Glomerular endothelial cell (primary cell): ENCODE measurements around the gene LARP1. TPM values are rescaled to one million over a fixed set of nuclear protein-coding genes. Genes with fewer than 3 reads are reported as not detected.
"Not testable (repeated sequence)": the region's sequence is repeated elsewhere in the genome, so short reads cannot be mapped to it uniquely, and the experiment has no call there.

Experiments
- DNase-seq: peaks from one replicate; pipeline ENCODE4 v3.0.0-alpha.2; 2011; ENCODE audit warnings: low read depth, low spot score; ENCODE audit errors: extremely low read depth
- total RNA-seq: library from RNA; depleted of rRNA; stranded (reverse); fragments of >200 nt; gene quantifications from 2 replicates; pipeline ENCODE4 v1.2.3, GENCODE V29; 2015

The LARP1 gene
- total RNA-seq, result 120 and 177 TPM in 2 replicates

DNA sequence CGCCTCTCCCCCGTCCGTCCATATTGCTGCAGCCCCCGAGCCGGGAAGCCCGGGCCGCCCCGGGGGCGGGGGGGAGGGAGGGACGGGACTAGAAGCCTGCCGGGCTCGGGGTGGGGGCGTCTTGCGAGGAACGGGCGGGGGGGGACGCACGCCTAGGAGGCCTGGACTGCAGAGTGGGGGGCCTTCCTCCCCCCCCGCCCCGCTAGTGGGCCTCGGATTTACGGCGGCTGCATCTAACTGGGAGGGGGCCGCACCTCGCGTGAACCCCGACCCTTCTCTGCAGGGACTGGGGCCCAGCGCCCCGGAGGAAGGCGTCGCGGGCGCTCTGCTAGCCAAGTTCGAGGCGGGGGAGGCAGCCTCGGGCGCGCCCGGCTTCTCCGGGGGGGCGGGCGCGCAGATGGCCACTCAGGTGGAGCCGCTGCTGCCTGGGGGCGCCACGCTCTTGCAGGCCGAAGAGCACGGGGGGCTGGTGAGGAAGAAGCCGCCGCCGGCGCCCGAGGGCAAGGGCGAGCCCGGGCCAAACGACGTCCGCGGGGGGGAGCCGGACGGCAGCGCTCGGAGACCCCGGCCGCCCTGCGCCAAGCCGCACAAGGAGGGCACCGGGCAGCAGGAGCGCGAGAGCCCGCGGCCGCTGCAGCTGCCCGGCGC is at the start of gene LARP1:
Gene LARP1, plus strand, starts transcription at position 17 of the 648 bp plus-strand sequence. Its CDS starts 381 bp downstream, at position 398.
- no peak for DNase-seq

DNA sequence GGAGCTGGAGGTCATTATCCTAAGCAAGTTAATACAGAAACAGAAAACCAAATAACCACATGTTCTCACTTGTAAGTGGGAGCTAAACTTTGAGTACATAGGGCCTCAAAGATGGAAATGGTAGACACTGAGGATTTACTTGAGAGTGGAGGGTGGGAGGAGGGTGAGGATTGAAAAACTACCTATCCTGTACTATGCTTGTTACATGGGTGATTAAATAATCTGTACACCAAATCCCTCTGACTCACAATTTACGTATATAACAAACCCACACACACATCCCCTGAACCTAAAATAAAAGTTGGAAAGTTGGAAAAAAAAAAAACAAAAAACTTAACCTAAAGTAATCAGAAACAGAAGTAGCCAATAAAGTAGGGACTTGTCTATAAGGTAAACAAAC is 48.8 kb upstream of the LARP1 start:
- DNase-seq, result no peak

DNA sequence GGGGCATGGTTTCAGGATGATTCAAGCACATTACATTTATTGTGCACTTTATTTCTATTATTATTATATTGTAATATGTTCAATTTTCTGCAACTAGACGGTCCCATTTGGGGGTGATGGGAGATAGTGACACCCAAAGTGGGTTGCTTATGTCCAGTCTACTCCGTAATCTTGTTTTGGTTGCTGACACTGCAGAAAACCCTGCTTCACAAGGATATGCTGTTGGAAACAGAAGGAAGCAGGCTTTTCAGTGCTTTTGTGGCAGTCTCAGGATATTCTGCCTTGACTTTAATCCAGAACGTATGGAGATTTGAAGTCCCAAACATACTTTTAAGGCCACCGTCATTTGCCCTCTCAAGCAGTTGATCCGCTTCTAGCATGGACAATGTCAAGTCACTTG is 47.5 kb upstream of the LARP1 start:
- DNase-seq, result no peak

DNA sequence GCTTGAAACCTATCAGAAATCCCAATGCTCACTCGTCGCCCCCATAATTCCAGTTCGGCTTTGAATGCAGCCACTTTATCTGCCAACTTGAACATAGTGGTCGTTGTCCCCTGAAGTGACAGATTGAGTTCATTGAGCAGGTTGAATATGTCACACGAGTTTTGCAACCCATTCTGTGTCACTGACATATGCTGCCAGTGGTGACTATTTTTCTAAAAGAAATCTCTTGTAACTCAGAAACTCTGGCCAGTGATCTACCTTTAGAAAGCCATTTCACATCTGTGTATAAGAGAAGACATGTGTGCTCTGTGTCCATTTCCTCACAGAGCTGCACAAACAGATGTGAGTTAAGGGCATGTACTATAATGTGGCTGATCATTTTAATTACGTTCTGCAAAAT is 47.0 kb upstream of the LARP1 start:
- no peak for DNase-seq

DNA sequence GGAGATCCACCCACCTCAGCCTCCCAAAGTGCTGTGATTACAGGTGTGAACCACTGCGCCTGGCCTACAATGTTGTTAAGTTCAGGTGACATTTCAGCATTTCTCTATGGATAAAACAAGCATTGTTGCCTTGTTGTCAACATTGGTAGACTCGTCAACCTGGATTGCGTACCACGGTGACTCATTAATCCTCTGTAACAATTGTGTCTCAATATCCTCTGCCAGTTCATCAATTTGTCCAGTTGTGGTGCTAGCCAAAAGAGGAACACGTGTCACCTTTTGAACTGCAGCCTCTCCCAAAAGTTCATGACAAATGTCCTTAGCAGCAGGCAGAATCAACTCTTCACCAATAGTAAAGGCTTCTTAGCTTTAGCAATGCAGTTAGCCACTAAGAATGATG is 46.3 kb upstream of the LARP1 start:
- DNase-seq, result no peak

DNA sequence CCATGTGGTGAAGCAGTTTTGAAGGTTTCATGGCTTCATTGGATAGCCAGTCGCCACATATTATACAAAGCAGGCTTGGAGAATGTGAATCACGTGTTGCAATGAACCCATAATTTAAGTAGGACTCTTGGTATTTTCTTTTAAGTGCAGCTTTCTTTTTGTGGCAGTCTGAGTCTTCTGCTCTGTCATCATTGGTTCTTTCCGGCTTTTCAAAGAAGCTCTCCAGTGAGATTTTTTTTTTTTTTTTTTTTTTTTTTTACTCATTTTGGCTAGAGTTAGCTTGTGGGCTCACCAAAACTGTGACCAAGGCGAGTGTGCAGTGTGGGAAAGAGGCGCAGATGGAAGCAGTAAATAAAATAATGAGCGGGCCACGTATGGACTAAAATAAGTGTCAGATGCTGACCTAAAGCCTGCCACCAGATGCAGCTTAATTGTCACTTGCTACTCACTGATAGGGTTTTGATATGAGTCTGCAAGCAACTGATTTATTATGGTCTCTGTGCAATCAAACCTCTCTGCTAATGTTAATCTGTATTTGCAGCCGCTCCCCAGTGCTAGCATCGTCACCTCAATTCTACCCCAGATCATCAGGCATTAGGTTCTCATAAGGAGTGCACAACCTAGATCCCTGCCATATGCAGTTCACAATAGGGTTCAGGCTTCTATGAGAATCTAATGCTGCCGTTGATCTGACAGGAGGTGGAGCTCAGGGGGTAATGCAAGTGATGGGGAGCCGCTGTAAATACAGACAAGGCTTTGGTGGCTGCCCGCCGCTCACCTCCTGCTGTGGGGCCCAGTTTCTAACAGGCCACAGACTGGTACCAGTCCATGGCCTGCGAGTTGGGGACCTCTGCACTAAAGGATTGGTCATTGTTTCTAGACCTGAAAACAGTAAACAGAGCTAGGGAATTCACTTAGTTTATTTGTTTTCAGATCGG is 45.5 kb upstream of the LARP1 start:
- DNase-seq, result no peak

DNA sequence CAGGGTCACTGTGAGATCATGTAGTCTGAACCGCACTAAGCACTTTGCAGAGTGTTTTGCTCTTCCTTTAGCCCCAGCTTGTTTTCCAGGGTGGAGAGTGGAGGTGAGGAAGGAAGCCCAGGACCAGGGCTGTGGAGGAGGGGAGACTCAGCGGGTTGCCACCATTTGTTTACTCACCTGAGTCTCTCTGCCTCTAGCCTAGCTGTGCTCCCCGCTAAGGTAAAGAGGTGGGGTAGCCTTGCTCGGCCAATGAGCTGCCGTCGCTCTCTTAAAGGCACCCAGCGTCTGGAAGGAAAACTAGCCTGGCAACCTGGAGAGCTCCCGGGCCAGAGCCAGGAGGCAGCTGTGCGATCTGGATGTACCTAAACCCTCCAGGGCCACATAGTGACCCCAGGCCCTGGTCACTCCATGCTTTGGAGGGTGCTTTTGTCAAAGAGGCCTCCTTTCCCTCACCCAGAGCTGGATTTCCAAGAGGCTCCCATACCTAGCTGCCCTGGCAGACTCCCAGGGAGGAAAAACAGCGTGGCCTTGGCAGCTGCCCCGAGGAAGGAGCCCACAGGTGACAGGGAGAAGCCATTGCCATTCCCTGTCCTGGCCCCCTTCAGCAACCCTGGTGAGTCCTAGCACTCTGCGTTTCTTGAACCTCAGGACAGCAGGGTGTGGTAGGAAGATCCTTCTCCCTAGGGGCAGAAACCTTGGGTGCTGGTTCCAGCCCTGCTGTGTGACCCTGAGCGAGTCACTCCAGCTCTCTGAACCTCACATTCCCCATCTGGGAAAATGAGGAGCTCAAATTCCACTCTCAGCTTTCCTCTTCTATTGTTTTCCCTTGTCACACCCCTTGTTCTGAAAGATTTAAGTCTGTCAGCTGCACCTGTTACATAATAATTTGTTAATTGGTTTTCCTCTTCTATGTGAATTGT is 42.4 kb upstream of the LARP1 start:
- DNase-seq, result no peak

DNA sequence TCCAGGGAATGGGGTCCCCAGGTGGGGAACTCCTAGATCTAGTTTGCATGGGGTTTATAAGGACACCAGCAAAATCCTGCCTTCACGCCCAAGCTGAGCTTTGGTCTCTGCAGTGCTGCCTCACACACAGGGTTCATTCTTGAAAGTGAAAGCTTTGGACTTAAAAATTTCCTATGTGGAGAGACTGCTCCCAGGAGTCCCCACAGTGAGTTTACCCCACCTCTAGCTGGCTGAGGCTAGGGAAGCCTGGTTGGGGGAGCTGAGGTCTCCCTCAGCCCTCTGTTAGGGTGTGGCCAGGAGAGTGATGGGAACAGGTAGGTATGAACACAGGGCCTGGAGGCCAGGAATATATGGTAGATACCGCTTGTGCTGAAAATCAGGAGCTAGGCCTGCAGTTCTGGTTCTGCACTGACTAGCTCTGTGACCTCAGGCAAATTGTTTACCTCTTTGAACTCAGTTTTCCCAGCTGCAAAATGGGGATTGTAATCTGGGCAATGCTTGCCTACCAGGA is 41.5 kb upstream of the LARP1 start:
- no peak for DNase-seq

DNA sequence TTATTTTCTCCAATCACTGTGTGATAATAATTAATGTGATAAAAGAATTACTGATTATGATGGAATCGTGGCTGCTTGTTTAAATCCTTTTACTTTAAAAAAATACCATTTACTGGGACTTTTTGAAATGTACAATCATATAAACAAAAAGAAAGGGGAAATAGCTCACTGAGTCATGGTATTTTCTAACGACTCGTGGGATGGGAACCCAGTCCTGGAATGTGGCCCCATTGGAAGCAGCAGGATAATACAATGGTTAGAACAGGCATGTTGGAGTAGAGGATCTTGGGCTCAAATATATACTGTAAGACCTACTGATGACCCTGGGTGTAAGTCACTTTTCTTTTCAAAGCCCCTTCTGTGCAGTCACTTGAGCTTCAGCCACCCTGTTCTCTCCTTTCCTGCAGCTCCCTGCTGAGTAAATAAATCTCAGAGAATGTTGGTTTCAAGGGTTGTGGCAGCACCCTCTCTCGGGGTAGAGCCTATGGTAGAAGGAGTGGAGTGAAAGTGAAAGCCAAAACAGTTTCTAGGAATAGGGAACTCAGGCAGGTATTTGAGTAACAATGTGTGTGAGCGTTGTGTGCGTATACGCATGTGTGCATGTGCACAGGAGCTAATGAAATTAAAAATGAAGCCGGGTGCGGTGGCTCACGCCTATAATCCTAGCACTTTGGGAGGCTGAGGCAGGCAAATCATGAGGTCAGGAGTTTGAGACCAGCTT is 40.8 kb upstream of the LARP1 start:
- no peak for DNase-seq

DNA sequence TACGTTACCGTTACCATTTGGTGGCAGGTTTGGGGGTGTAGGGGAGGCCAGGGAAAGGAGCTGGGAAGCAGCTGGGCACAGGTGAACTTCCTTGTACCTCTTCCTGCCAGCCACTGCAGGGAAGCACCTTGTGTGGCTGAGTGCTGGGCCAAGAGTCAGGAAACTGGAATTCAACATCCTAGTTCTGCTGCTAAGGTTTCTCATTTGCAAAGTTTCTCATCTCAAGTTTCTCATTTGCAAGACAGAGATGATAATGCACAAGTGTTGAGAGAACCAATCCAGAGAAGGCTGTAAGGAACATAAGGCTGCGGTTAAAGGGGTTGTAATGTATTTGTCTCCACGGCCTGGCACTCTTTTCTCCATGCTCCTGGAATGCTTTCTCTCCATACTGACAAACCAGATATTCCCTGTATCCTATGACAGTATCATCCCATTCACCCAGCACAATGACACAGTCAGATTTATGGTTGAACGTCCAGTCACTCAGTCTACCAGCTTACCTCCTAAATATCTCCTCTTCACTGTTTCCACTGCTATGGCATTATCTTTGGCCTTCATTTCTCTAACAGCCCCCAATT is 33.6 kb upstream of the LARP1 start:
- DNase-seq, result no peak

DNA sequence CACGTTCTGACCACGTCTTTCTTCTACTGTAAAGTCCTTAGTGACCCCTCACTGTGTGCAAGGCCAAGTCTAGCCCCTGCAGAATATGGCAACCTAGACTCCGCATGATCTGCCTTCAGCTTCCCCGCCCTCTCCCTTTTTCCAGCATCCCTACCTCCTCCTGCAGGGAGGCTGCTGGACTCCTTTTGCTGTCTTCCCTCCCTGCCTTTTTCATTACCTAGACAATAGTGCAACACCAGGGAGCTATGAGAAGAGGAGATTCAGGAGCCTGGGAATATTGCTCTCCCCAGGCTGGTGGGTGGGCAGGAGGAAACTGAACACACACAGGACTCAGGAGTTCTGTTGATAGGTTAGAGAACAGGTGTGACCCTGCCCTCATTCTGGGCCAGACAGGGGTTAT is 33.1 kb upstream of the LARP1 start:
- DNase-seq, result no peak

DNA sequence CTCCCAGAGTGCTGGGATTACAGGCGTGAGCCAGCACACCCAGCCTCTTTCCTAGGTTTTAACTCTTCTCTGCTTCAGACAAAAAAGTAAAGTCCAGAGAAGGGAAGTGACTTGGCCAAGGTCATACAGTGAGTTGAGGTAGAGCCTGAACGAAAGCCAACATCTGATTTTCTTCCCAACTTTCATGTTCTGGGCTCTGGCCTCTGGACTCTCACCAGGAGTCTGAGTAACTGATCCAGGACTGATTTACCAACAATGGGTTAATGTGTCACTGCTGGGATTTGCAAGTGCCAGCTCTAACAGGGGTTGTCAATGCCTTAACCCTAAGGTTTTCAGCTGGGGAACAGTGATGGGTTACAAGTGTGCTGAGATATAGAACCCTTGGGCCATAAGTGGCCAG is 32.2 kb upstream of the LARP1 start:
- DNase-seq, result no peak

DNA sequence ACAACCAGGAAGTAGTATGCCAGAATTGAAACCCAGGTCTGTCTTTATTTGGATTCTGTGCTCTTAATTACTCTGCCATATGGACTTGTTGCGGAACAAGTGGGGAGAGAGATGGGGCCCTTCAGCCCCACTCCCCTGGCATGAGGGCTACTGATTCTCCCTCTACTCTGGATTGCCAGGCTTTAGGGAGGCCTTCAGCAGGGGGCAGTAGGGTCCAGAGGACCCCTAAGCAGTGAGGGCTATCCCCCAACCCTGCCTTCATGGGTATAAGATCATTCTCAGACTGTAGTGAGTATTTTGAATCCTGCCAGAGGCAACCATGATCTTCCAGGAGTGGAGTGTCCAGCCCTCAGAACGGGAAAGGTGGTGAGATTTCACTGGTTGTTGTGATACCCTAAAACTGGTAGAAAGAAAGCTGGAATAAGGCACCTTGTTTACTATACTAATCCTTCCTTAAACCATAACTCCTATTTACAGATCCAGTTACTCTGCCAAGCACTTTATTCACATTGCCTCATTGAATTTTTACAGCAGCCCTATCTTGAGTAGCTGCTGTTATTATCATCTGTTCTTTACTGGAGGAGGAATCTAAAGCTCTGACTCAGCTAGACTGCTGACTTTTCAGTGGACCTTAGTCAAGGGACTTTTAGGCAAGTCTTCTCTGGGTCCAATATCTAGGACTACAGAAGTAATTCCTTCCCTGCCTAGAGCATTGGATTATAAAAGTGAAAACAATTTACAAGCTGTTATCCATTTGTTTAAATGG is 31.3 kb upstream of the LARP1 start:
- no peak for DNase-seq

DNA sequence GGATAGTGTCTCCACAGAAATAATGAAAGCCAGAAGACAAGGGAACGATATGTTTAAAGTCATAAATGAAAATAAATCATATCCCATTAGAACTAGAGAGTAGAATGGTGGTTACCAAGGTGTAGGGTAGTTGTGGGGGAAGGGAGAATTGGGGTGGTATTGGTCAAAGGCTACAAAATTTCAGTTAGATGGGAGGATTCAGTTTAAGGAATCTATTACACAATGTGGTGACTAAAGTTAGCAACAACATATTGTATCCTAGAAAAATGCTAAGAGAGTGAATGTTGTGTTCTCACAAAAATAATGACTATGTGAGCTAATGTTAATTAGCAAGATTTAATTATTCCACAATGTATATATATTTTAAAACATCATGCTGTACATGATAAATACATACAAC is 27.8 kb upstream of the LARP1 start:
- DNase-seq, result no peak

DNA sequence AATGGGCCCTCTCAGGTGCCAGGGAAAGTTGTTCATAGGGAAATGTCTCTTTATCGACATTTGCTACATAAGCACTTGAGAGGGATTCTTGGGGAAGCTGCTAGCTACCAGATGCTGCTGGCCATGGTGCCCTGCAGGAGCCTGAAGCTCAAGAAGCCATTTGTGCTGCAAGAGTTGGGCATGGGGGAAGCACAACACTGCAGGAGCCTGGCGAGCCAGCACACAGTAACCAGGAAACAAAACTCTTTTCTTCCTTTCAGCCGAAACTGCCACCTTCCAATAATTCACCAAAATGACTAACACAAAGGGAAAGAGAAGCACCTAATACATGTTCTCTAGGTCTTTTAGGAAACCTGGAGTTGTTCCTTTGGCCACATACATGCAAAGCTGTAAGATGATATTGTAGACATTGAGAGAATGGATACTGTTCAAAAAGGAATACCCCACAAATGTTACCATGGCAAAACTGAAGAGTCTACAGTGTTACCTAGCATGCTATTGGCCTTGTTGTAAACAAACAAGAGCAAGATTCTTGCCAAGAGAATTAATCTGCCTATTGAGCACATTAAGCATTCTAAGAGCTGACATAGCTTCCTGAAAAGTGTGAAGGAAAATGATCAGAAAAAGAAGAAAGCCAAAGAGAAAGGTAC is 26.1 kb upstream of the LARP1 start:
- DNase-seq, result no peak

DNA sequence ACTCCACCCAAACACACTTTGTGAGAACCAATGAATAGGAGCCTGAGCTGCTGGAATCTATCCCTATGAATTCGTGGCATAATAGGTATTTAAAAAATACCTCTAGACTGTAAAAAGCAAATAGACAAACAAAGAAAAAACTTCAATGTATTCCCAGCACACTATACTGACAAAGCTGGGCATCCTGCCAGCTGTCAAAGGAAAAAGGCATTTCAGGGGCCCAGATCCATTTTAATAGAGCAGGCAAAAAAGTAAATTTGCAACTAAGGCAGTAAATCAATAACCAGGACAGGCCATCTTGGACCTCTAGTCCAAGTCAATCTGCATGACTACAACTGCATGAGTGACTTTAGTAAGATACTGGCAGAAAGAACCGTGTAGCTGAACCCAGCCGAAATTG is 25.6 kb upstream of the LARP1 start:
- DNase-seq, result no peak

DNA sequence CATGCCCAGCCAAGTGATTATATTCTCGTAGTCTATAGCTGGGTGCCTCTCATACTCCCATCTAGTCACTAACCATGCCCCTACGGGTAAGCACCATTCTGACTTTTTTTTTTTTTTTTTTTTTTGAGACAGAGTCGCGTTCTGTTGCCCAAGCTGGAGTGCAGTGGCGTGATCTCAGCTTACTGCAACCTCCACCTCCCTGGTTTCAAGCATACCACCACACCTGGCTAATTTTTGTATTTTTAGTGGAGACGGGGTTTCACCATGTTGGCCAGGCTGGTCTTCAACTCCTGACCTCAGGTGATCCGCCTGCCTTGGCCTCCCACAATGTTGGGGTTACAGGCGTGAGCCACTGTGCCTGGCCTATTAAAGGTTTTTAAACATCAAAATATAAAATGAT is 24.4 kb upstream of the LARP1 start:
- not testable (repeated sequence) for DNase-seq

DNA sequence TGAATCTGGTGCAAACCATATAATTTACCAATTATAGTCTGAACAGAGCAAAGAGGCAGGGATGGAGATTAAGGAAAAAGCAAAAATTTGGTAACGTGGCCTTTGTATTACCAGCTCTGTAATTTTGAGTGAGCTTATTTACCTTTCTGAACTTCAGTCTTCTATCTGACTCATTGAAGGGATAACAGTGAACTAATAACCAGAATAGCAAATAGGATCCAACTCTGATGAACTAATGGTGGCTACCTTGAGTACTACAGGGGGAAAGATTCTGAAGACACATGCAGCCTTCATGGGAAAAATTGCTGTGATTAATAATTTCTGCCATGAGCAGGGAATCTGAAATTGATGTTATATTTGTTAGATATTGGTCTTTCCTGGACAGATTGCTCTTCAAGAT is 23.0 kb upstream of the LARP1 start:
- DNase-seq, result no peak
